Lung (tissue), 12 donors: ENCODE data around the gene CD200R1L. TPM values are rescaled to one million over a fixed set of nuclear protein-coding genes. Genes with fewer than 3 reads are reported as not detected.

Source experiments
- ATAC-seq: fragments of 200-7000 bp; cut with Tn5 transposase; one replicate; pipeline ENCODE4 v1.9.1; 2020; ENCODE audit warnings: moderate number of reproducible peaks; ENCODE audit not compliant: insufficient read depth, low FRiP score
- DNase-seq, 3 donors: peaks; one replicate each; pipeline ENCODE4 v3.0.0-alpha.2; 2013 to 2017
- H3K27ac ChIP-seq, 2 donors: one replicate each; pipeline ENCODE4 v1.5.1; 2013; ENCODE audit warnings: mild to moderate bottlenecking in 2 of 2, moderate library complexity in 2 of 2, control low read depth in 1 of 2, inconsistent platforms in 1 of 2, low read depth in 1 of 2, low read length in 1 of 2
- H3K27me3 ChIP-seq, 3 donors: one replicate each; pipeline ENCODE4 v1.5.1; 2013; ENCODE audit warnings: low read length in 2 of 3; ENCODE audit not compliant: control insufficient read depth in 3 of 3, insufficient read depth in 3 of 3
- H3K36me3 ChIP-seq, 4 donors: one replicate each; pipeline ENCODE4 v1.5.1; 2013; ENCODE audit warnings: low read length in 4 of 4, mild to moderate bottlenecking in 1 of 4, moderate library complexity in 1 of 4; ENCODE audit not compliant: control insufficient read depth in 4 of 4, insufficient read depth in 4 of 4
- H3K4me1 ChIP-seq, 5 donors: one replicate each; pipeline ENCODE4 v1.5.1; 2013; ENCODE audit warnings: low read length in 5 of 5, mild to moderate bottlenecking in 2 of 5, moderate library complexity in 1 of 5; ENCODE audit not compliant: control insufficient read depth in 5 of 5, insufficient read depth in 5 of 5
- H3K4me3 ChIP-seq: one replicate; pipeline ENCODE4 v1.5.1; 2013; ENCODE audit warnings: mild to moderate bottlenecking, control low read depth, moderate library complexity
- H3K9ac ChIP-seq, 2 donors: one replicate each; pipeline ENCODE4 v1.5.1; 2013; ENCODE audit warnings: low read length in 2 of 2, control low read depth in 1 of 2; ENCODE audit not compliant: insufficient read depth in 1 of 2
- H3K9me3 ChIP-seq, 4 donors: one replicate each; pipeline ENCODE4 v1.5.1; 2013; ENCODE audit warnings: low read length in 3 of 4, mild to moderate bottlenecking in 1 of 4, moderate library complexity in 1 of 4; ENCODE audit not compliant: control insufficient read depth in 4 of 4, insufficient read depth in 3 of 4
- CTCF ChIP-seq: IDR thresholded peaks from 2 replicates; pipeline ENCODE4 v1.5.1; 2012; ENCODE audit warnings: mild to moderate bottlenecking; ENCODE audit errors: control extremely low read depth, extremely low read depth
- WGBS, 2 donors: extraction: QIAGEN DNeasy Blood & Tissue Kit; methylation state at CpG; one replicate each; pipeline ENCODE4 v1.1.7; 2013; 5-methylcytosine and 5-hydroxymethylcytosine counted together
- polyA plus RNA-seq, 2 donors: library from polyadenylated mRNA; stranded (reverse); fragments of 200-250 nt; gene quantifications; one replicate each; pipeline ENCODE4 v1.2.1, GENCODE V29; 2013
- total RNA-seq, 2 donors: library from RNA; depleted of rRNA in 1 of 2; stranded (reverse); fragments of >200 nt in 1 of 2; gene quantifications; one replicate each; pipeline ENCODE4 v1.2.1, GENCODE V29; 2014 to 2021
- donor health status: control.
- donor health status: control.
- donor health status: Bipolar disorder and iron deficiency.
- donor health status: healthy.
- donor health status: DM: yes; HTN: yes; CAD: no.

CD200R1L gene
- total and polyA plus RNA-seq, 4 donors, result not detected

GRCh38 chr3:112791736-112792135 lies 54.9 kb downstream of the CD200R1L start:
- TF ChIP-seq CTCF, result no peak
- Histone ChIP-seq H3K4me3 (no peak overlapping the region), H3K9me3 (peaks cover 0 to 5% (median 1%) of the 10 kb centered on the region in 4 donors), H3K9ac (no peak overlapping the region), H3K27me3 (peaks cover 0 to 8% (median 0%) of the 10 kb centered on the region in 3 donors), H3K27ac (no peak overlapping the region), H3K36me3 (no peaks in the 10 kb centered on the region), H3K4me1 (no peaks in the 10 kb centered on the region)
- no peak for ATAC-seq
- no peak for DNase-seq
- 89 to 90% methylated on average over 2 of the region's 2 CpGs for WGBS, 2 donors

GRCh38 chr3:112789787-112790186 lies 56.9 kb downstream of the CD200R1L start:
- Histone ChIP-seq H3K27ac (no peak overlapping the region), H3K9me3 (peaks cover 0 to 5% (median 1%) of the 10 kb centered on the region in 4 donors), H3K36me3 (no peaks in the 10 kb centered on the region), H3K4me3 (no peak overlapping the region), H3K4me1 (peaks cover 0 to 5% (median 0%) of the 10 kb centered on the region in 5 donors), H3K27me3 (peaks cover 0 to 6% (median 0%) of the 10 kb centered on the region in 3 donors), H3K9ac (no peak overlapping the region)
- ATAC-seq (no peak), DNase-seq (no peak)
- TF ChIP-seq CTCF, result no peak
- WGBS, 2 donors, result 74 to 86% methylated on average over 3 of the region's 3 CpGs

- ATAC-seq, result no peak
- Histone ChIP-seq H3K27me3 (peaks cover 0 to 22% (median 0%) of the 10 kb centered on the region in 3 donors), H3K4me3 (no peak overlapping the region), H3K9me3 (peaks cover 0 to 5% (median 0%) of the 10 kb centered on the region in 4 donors), H3K27ac (no peak overlapping the region), H3K4me1 (peaks cover 0 to 5% (median 0%) of the 10 kb centered on the region in 5 donors), H3K36me3 (no peaks in the 10 kb centered on the region), H3K9ac (no peak overlapping the region)
- no peak for DNase-seq
- no peak for TF ChIP-seq CTCF
- 90 to 94% methylated on average over 3 of the region's 3 CpGs for WGBS, 2 donors
These were observed 59.6 kb downstream of the CD200R1L start for GRCh38 chr3:112786881-112787579.
